ENCODE results near the gene PAQR6. TPM values are rescaled to one million over a fixed set of nuclear protein-coding genes. Genes with fewer than 3 reads are reported as not detected.

PAQR6 gene
- total and polyA plus RNA-seq, 5 donors = 0.68 to 1.5 (median 1.1) TPM

- peak within 1 kb of the TSS; percentile 90 for H3K4me3 ChIP-seq (ENCODE audit: low read length)
- WGBS = 3% methylated on average over 59 of the region's 59 CpGs
- H3K4me1 ChIP-seq (ENCODE audit: control insufficient read depth, insufficient read depth, low read length) = peaks cover 6% of the 10 kb centered on the region
- no peaks in the 10 kb centered on the region for H3K9me3 ChIP-seq (ENCODE audit: control insufficient read depth, low read length)
- ATAC-seq = peak; percentile 100
- peak within 1 kb of the TSS; percentile 91 for H3K27ac ChIP-seq (ENCODE audit: low read length)
- DNase-seq = peak; percentile 96 to 98 (median 97)
- no peaks in the 10 kb centered on the region for H3K27me3 ChIP-seq (ENCODE audit: control insufficient read depth, insufficient read depth)
- intact Hi-C loops (cut with DNase I) = loop anchor here in 1 of 4 donors (2.0 kb wide), 1 partner anchor 31 kb away; no protein-coding TSS in a partner anchor
Observed at GRCh38 chr1:156193488-156194299, 54.2 kb downstream of the PAQR6 start, which contains the start of gene SLC25A44. SLC25A44 (plus strand) TSS chr1:156194104; CDS start chr1:156199848, 5,744 bp downstream.

Other genes with a start within 250 kb of the PAQR6 start
- gene SSR2, start 227.1 kb downstream of the PAQR6 start, total RNA-seq = 100 to 1,000 TPM in 1 of 4 donors, 10 to 100 TPM in 3; 82.0 to 112 (median 93.1) TPM
- gene SSR2, start 227.1 kb downstream of the PAQR6 start, polyA plus RNA-seq = 93.3 TPM
- 10 to 100 TPM; 23.9 to 28.7 (median 27.0) TPM for gene UBQLN4, start 194.3 kb downstream of the PAQR6 start, total RNA-seq
- gene UBQLN4, start 194.3 kb downstream of the PAQR6 start, polyA plus RNA-seq = 13.7 TPM
- gene LAMTOR2, start 193.3 kb downstream of the PAQR6 start, total RNA-seq = 10 to 100 TPM; 43.8 to 55.2 (median 51.5) TPM
- gene LAMTOR2, start 193.3 kb downstream of the PAQR6 start, polyA plus RNA-seq = 100 TPM
- not detected for gene RAB25, start 186.9 kb downstream of the PAQR6 start, total RNA-seq
- gene RAB25, start 186.9 kb downstream of the PAQR6 start, polyA plus RNA-seq = 0.07 TPM
- under 1 TPM; 0.17 to 0.33 (median 0.19) TPM for gene MEX3A, start 165.6 kb downstream of the PAQR6 start, total RNA-seq
- 0.25 TPM for gene MEX3A, start 165.6 kb downstream of the PAQR6 start, polyA plus RNA-seq
- 100 to 1,000 TPM; 238 to 451 (median 281) TPM for gene LMNA, start 133.3 kb downstream of the PAQR6 start, total RNA-seq
- 247 TPM for gene LMNA, start 133.3 kb downstream of the PAQR6 start, polyA plus RNA-seq
- gene SEMA4A, start 94.5 kb downstream of the PAQR6 start, total RNA-seq = 1 to 10 TPM; 2.3 to 3.4 (median 2.7) TPM
- gene SEMA4A, start 94.5 kb downstream of the PAQR6 start, polyA plus RNA-seq = 3.7 TPM
- 10 to 100 TPM; 14.2 to 21.5 (median 15.7) TPM for gene SLC25A44, start 54.0 kb downstream of the PAQR6 start, total RNA-seq
- 8.6 TPM for gene SLC25A44, start 54.0 kb downstream of the PAQR6 start, polyA plus RNA-seq
- 10 to 100 TPM; 55.3 to 62.9 (median 59.5) TPM for gene PMF1, start 35.0 kb downstream of the PAQR6 start, total RNA-seq
- 93.6 TPM for gene PMF1, start 35.0 kb downstream of the PAQR6 start, polyA plus RNA-seq
- under 1 TPM in 3 of 4 donors, not detected in 1; 0.54 to 0.92 (median 0.66) TPM for gene BGLAP, start 5.9 kb downstream of the PAQR6 start, total RNA-seq
- 0.45 TPM for gene BGLAP, start 5.9 kb downstream of the PAQR6 start, polyA plus RNA-seq
- gene SMG5, start 34.8 kb upstream of the PAQR6 start, total RNA-seq = 10 to 100 TPM; 55.2 to 73.6 (median 62.2) TPM
- gene SMG5, start 34.8 kb upstream of the PAQR6 start, polyA plus RNA-seq = 55.3 TPM
- gene TMEM79, start 36.3 kb upstream of the PAQR6 start, total RNA-seq = 1 to 10 TPM in 3 of 4 donors, under 1 TPM in 1; 0.95 to 2.4 (median 1.9) TPM
- 1.9 TPM for gene TMEM79, start 36.3 kb upstream of the PAQR6 start, polyA plus RNA-seq
- 10 to 100 TPM; 19.8 to 28.4 (median 25.5) TPM for gene GLMP, start 47.6 kb upstream of the PAQR6 start, total RNA-seq
- gene GLMP, start 47.6 kb upstream of the PAQR6 start, polyA plus RNA-seq = 22.0 TPM
- not detected for gene VHLL, start 51.3 kb upstream of the PAQR6 start, total RNA-seq
- not detected for gene VHLL, start 51.3 kb upstream of the PAQR6 start, polyA plus RNA-seq
- gene CCT3, start 90.2 kb upstream of the PAQR6 start, total RNA-seq = 100 to 1,000 TPM; 126 to 151 (median 138) TPM
- gene CCT3, start 90.2 kb upstream of the PAQR6 start, polyA plus RNA-seq = 125 TPM
- not detected for gene TSACC, start 90.5 kb upstream of the PAQR6 start, total RNA-seq
- gene TSACC, start 90.5 kb upstream of the PAQR6 start, polyA plus RNA-seq = 0.38 TPM
- gene RHBG, start 121.2 kb upstream of the PAQR6 start, total RNA-seq = not detected
- 0.20 TPM for gene RHBG, start 121.2 kb upstream of the PAQR6 start, polyA plus RNA-seq

All from right cardiac atrium (tissue), 5 donors.